SH-SY5Y (cell line): ENCODE results near the gene MED8.

Experiments
- GATA2 ChIP-seq: IDR thresholded peaks from 2 replicates; pipeline ENCODE4 v1.6.1; 2011; ENCODE audit warnings: mild to moderate bottlenecking, low read depth, low read length
- GATA3 ChIP-seq: IDR thresholded peaks from 2 replicates; pipeline ENCODE4 v1.6.1; 2011; ENCODE audit warnings: low read depth, mild to moderate bottlenecking, low read length, moderate library complexity

DNA sequence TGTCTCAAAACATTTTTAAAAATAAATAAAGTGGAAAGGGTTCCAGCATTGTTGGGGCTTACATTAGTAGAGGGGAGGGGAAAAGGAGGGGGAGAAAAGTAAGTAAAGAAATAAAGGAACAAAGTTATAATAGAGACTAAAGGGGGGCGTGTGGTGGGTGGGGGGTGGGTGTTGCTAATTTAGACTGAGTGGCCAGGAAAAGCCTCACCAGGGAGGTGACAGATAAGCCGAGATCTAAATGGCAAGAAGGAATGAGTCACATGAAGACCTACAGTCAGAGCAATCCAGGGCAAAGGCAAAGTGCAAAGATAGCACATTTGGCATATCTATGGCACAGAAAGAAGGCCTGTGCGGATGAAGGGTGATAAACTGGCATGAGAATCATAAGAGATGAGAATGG is 44.5 kb downstream of the MED8 start:
- TF ChIP-seq GATA2 (no peak), GATA3 (no peak)
